ES-I3 (cell line): ENCODE data around the gene PYY.
A peak's percentile ranks its signal among the peaks of the same experiment; 100 is the strongest.
"Not testable (repeated sequence)": the region's sequence is repeated elsewhere in the genome, so short reads cannot be mapped to it uniquely, and the experiment has no call there.

ENCODE experiments used
- H3K36me3 ChIP-seq: 2 replicates; pipeline ENCODE4 v1.6.1; 2013; ENCODE audit warnings: mild to moderate bottlenecking, low read length, control low read depth, moderate library complexity; ENCODE audit not compliant: insufficient read depth
- H3K4me1 ChIP-seq: 2 replicates; pipeline ENCODE4 v1.6.1; 2013; ENCODE audit warnings: mild to moderate bottlenecking, control low read depth, low read length; ENCODE audit not compliant: insufficient read depth
- H3K9ac ChIP-seq: 2 replicates; pipeline ENCODE4 v1.6.1; 2013; ENCODE audit warnings: low read depth, mild to moderate bottlenecking, low read length, moderate library complexity
- H3K9me3 ChIP-seq: 2 replicates; pipeline ENCODE4 v1.6.1; 2013; ENCODE audit warnings: mild to moderate bottlenecking, low read length, moderate library complexity; ENCODE audit not compliant: control insufficient read depth, insufficient read depth

The PYY gene

DNA sequence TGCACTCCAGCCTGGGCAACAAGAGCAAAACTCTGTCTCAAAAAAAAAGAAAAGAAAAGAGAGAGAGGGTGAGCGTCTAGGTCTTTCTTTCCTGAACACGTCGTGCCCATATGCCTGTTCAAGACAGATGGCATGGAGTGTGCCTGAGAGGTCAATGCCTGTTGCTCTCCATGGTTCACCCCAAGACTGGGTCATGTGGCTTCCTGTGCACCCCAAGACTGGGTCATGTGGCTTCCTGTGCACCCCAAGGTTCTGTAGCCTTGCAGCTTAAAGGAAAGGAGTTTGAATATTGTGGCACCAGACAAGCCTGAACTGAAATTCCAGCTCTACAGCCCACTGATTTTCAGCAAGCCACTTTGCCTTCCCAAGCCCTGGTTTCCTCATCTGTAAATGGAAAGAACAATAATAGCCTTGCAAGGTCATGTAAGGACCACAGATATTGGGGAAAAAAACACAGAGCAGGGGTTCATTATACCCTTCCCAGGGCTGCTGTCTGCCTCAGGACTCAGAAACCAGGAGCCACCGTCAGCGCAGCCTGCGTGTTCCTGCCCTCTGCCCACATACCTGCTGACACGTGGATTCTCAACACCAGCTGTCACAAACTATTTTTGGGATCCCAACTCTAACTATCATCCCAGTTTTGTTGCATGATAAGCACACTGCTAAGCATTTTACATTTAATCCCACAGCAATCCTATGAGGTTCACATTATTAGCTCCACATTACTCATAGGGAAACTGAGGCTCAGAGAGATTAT lies 32.7 kb upstream of the PYY start:
- Histone ChIP-seq H3K9ac (no peak overlapping the region), H3K4me1 (no peaks in the 10 kb centered on the region), H3K36me3 (no peaks in the 10 kb centered on the region)

DNA sequence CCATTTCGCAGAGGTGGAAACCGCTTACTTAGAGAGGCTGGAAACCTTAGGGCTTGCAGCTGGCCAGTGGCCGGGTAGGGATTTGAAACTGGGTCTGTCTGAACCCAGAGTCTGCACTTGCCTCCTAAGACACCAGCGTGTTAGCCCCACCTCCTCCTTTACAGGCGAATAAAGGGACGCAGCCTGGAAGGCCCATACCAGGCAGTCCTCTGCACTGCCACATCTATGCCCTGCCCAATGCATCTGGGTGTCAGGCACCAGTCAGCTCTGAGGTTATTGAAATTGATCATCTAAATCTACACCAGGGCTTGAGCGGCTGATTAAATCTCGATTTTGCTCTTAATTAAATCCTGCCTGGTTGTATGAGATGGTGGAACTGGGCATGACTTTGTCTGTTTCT lies 30.8 kb upstream of the PYY start:
- H3K4me1 ChIP-seq: no peaks in the 10 kb centered on the region
- no peaks in the 10 kb centered on the region for H3K36me3 ChIP-seq
- H3K9ac ChIP-seq: peak overlapping the region; percentile 60
- H3K9me3 ChIP-seq: no peaks in the 10 kb centered on the region

More for the DNA sequence above, 32.7 kb upstream of the PYY start:
- no peaks in the 10 kb centered on the region for H3K9me3 ChIP-seq

DNA sequence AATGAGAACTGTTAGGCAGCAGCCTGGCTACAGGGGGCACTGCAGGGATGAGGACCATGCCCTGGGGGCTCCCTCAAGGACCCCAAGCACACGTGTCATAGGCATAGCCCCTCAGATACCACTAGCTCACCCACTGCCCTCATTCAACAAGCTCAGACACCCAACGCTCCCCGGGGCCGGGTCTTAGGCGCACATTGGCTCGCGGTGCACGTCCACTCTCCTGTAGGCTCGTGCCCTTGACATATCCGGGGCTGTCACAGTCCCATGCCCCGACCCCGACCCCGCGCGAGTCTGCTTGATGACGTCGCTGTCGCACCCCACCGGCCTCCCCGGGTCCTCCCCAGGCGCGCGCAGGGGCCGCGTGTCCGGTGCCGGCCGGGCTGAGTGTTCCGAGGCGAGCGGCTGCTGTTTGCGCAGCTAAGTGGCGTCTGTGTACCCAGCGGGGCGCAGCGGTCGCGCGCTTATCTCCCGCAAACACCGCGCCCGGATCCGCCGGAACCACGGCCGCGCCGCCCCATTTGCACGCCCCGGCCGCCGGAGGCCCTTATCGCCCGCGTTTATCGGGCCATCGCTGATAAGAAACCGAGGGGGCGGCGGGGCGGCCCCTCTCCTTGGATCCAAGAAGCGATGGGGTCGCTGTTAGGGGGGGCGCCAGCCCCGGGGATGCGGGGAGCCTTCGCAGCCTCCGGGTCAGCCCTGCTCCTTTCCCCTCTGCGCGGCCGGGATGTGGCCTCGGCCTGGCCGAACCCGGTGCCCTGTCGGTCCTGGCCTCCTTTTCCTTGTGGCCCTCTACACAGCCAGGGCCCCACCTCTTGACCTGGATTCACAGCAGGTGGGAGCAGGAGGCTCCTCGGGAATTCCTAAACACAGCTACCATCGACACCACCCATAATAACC lies 30.0 kb upstream of the PYY start:
- Histone ChIP-seq H3K9me3 (no peaks in the 10 kb centered on the region), H3K36me3 (no peaks in the 10 kb centered on the region), H3K9ac (peak overlapping the region; percentile 60), H3K4me1 (no peaks in the 10 kb centered on the region)

DNA sequence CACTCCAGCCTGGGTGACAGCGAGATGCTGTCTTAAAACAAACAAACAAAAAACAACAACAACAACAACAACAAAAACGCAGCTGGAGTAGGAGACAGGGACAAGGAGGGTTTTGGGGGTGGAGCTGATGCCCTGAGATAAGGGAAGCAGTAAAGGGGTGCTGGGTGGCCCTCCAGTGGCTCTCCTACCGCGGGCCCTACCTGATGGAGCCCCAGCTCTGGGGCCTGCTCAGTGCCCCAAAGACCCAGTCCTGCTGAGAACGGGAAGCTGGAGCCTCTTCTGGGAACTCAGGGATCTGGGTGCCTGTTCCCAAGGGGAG lies 29.4 kb upstream of the PYY start:
- peak overlapping the region; percentile 60; the same call in 1 of the 2 replicates for H3K9ac ChIP-seq
- H3K36me3 ChIP-seq: no peaks in the 10 kb centered on the region
- H3K9me3 ChIP-seq: no peaks in the 10 kb centered on the region
- no peaks in the 10 kb centered on the region for H3K4me1 ChIP-seq

DNA sequence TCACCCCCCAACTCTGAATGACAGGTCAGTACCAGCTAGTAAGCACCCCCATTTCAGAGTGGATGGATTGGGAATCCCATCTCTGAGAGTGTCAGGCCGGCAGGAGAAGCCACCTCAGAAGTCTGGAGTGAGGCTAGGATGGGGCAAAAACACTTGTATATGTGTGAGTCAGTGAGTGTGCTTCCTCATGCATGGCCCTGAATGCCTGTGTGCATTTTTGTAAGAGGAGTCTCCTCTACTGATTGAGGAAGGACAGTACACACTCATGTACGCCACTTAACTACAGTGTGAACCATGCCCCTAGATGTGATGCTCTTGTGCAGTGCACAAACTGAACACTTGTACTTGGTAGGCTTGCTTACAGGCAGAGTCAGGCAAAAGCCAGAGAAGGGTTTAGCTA lies 28.4 kb upstream of the PYY start:
- H3K9ac ChIP-seq: no peak overlapping the region
- H3K9me3 ChIP-seq: no peaks in the 10 kb centered on the region
- no peaks in the 10 kb centered on the region for H3K36me3 ChIP-seq
- H3K4me1 ChIP-seq: no peaks in the 10 kb centered on the region

DNA sequence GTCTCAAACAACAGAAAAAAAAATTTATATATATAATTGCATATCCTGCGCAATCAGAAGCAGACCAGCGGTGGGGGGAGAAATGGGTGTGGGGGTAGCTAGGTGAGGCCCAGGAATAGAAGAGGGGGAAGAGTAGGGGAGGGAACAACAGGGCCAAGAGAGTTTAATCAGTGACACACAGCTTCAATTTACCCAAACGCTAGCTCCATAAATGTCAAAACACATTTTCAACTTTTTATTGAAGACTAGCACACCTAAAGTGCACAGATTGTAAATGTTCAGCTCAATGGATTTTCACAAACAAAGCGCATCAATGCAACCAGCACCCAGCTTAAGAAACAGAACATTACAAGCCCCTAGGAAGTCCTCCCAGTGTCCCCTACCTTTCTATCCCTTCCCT lies 25.9 kb upstream of the PYY start:
- no peaks in the 10 kb centered on the region for H3K4me1 ChIP-seq

DNA sequence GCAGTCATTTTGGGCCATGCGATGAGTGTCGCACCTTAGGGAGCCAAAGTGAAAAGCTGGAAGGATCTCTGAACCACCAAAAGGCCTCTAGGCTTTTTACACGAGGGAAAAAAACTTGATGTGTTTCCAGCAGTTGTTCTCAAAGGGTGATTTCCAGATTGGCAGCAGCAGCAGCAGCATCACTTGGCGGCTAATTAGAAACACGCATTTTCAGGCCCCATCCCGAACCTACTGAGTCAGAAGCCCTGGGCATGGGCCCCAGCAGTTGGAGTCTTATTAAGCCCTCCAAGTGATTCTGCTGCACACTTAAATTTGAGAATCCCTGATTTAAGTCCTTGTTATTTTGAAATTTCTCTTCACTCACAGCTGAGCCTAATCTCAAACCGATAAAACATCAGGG lies 25.3 kb upstream of the PYY start:
- H3K36me3 ChIP-seq: no peaks in the 10 kb centered on the region
- no peaks in the 10 kb centered on the region for H3K4me1 ChIP-seq
- H3K9ac ChIP-seq: no peak overlapping the region
- no peaks in the 10 kb centered on the region for H3K9me3 ChIP-seq

More for the DNA sequence above, 25.9 kb upstream of the PYY start:
- no peaks in the 10 kb centered on the region for H3K36me3 ChIP-seq
- H3K9ac ChIP-seq: no peak overlapping the region
- H3K9me3 ChIP-seq: no peaks in the 10 kb centered on the region

DNA sequence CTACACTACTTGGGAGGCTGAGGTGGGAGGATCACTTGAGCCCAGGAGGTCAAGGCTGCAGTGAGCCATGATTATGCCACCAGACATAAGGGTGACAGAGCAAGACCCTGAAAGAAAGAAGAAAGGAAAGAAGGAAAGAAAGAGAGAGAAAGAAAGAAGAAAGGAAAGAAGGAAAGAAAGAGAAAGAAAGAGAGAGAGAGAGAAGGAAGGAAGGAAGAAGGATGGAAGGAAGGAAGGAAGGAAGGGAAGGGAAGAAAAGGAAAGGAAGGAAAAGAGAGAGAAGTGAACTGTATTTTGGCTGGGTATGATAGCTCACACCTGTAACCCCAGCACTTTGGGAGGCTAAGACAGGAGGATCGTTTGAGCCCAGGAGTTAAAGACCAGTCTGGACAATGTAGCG lies 24.3 kb upstream of the PYY start:
- no peaks in the 10 kb centered on the region for H3K4me1 ChIP-seq
- no peaks in the 10 kb centered on the region for H3K36me3 ChIP-seq
- H3K9ac ChIP-seq: no peak overlapping the region
- H3K9me3 ChIP-seq: no peaks in the 10 kb centered on the region

DNA sequence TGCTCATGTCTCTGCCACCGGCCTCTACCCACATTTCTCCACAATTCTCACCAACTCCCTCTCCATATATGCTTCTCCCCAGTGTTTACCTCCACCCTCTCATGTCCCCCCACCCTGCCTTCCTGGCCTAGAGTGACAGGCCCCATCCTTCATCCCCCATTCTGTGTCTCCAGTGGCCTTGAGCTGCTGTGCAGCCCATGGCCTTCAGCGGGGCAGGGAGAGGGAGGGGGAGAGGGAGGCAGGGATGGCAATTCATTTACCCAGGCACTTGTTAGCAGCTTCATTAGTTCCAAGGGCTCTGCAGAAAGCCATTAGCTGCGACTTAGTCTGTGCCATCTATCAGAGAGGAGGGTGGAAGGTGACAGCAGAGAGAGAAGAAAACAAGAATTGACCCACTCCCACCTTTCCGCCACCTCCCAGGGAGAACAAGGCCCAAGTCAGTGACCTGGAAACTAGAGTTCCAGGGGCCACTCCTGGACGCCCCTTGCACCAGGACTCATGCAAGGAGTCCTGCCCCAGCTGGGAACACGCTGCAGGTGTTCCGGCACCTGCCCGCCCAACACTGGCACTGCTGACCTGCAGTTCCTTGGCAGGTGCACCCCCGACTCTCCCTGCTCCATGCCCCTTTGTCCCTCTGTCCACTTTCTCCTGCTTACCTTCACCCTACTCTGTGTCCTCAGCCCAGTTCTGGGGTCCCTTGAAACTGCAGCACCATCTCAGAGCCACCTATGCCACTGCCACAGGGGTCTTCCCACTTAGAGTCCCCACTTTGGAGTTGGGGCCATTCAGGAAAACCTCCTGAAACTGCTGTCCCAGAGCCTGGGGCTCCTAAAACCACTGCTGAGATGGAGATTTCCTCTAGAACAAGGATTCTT lies 23.5 kb upstream of the PYY start:
- H3K4me1 ChIP-seq: no peaks in the 10 kb centered on the region
- H3K9me3 ChIP-seq: no peaks in the 10 kb centered on the region
- H3K9ac ChIP-seq: no peak overlapping the region
- no peaks in the 10 kb centered on the region for H3K36me3 ChIP-seq

DNA sequence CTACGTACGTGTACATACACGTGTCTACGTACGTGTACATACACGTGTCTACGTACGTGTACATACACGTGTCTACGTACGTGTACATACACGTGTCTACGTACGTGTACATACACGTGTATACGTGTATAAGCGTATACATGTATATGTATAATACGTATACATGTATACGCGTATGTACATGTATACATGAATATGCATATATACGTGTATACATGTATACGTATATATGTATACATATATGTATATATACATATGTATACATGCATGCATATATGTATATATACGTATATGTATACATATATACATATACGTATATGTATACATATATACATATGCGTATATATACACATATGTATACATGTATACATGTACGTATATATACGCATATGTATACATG lies 22.2 kb upstream of the PYY start:
- Histone ChIP-seq H3K4me1 (no peaks in the 10 kb centered on the region), H3K9me3 (no peaks in the 10 kb centered on the region), H3K36me3 (no peaks in the 10 kb centered on the region), H3K9ac (no peak overlapping the region)

DNA sequence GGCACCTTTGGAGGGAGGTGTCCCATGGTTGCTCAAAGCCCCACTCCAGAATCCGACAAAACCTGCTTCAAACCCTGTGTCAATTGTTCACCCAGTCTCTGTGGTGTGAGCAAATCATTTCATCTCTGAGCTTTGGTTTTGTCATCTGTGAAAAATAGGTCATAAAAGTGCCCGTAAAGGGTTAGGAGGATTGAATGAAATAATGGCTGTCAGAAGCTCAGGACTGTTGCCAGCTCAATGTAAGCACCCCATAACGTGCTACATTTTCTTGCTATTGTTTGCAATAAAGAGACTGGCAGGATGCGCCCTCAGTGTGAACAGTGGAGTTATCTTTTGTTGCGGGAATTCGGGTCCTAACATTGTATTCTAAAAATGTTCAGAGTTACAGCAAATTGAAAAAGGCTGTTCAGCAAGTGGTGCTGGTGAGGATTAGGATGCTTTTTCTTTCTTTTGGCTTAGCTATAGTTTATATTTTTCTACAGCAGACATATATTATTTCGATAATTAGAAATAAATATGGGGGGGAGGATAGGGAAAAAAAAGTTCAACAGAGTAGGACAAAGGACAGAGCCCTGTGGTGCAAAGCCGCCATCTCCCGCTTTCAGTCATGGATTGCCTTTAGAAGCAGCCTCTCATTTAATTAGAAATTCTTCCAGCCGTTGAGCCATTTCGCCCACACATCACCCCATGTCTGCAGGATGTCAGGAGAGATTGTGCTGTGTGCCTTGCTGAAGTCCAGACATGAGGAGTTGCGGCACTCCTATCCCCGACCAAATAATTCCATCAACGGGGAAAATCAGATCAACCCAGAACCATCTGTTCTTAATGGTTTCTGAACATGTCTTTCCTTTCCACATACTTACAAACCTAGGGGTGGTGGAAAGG lies 20.9 kb upstream of the PYY start:
- H3K9ac ChIP-seq: no peak overlapping the region
- no peaks in the 10 kb centered on the region for H3K36me3 ChIP-seq
- H3K4me1 ChIP-seq: no peaks in the 10 kb centered on the region
- H3K9me3 ChIP-seq: no peaks in the 10 kb centered on the region

DNA sequence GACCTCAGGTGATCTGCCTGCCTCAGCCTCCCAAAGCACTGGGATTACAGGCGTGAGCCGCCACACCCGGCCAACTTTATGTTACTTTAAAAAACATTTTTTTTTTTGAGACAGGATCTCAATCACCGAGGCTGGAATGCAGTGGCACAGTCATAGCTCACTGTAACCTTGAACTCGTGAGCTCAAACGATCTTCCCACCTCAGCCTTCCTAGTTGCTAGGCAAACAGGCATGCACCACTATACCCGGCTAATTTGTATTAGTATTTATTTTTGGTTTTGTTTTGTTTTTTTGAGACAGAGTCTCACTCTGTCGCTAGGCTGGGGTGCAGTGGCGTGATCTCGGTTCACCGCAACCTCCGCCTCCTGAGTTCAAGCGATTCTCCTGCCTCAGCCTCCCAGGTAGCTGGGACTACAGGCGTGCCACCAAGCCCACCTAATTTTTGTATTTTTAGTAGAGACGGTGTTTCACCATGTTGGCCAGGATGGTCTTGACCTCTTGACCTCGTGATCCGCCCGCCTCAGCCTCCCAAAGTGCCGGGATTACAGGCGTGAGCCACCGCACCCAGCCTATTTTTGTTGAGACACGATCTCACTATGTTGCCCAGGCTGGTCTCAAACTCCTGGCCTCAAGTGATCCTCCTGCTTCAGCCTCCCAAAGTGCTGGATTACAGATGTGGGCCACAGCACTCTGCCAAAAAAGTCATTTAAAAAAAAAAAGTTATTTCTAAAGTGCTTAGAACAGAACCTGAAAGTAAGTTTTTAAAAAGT lies 18.9 kb upstream of the PYY start:
- not testable (repeated sequence) for H3K4me1 ChIP-seq, H3K36me3 ChIP-seq, H3K9me3 ChIP-seq, H3K9ac ChIP-seq

DNA sequence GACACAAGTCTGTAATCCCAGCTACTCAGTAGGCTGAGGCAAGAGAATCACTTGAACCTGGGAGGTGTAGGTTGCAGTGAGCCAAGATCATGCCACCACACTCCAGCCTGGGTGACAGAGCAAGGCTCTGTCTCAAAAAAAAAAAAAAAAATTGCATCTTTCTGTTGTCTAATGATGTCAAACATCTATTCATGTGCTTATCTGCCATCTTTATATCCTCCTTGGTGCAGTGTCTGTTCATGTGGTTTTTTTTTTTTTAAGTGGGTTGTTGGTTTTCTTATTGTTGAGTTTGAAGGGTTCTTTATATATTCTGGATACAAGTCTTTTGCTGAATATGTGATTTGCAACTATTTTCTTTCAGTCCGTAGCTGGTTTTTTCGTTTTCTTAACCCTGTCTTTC lies 17.7 kb upstream of the PYY start:
- H3K9me3 ChIP-seq, H3K9ac ChIP-seq, H3K4me1 ChIP-seq, H3K36me3 ChIP-seq: not testable (repeated sequence)
